NCI-H82 (cell line): Measurements from ENCODE around the gene TBK1.

ENCODE experiments used
- DNase-seq: peaks from one replicate; lab custom pipeline; 2025; lab: John Stamatoyannopoulos, UW

TBK1 gene

DNA sequence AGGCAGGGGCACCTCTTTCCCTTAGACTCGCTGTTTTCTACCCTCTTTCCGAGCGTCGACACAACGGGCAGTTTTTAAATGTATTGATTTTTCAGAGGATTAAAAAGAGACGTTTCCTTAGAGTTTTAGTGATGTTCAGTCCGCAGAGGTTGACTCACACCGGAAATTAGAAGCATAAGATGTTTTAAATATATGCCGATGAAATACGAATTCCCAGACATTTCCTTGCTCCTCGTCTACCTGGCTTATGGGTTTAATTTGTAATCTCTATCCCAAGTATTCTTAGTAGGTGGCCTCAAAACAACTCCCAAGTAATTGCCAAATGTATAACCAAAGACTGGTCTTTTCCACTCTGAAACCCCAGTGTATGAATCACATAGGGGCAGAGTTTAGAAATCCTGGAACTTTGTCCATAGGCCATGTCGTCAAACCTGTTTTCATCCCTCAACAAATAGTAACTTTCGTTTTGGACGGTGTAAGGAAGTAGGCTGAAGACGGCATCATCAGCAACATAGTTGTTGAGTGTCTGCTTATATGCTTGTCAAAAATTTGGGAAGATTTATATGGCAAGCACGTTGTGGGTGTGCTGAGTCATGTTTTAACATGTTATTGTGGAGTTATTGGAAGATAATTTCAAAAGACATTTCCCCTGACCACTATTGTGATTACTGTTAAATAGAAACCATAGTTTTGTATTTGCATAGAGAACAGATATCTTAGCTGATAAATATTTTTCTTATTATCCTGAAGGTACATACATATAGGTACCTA, 824 bp downstream of the TBK1 start:
- peak; percentile 21 for DNase-seq

DNA sequence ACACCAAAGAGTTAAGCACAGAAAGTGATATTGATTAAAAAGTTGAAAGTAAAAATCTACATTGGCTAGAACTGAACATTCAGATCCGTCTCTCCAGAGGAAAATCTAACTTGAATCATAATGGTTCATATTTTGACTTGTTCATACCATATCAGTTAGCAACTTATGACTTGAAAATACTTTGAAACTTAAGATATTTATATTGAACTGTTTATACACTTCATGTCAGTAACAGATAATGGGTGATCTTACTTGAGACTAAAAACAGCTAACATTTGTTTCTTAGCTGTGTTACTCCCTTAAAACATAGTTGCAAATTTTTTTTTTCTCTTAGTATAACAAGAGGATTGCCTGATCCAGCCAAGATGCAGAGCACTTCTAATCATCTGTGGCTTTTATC, 3.6 kb downstream of the TBK1 start:
- DNase-seq, result no peak

DNA sequence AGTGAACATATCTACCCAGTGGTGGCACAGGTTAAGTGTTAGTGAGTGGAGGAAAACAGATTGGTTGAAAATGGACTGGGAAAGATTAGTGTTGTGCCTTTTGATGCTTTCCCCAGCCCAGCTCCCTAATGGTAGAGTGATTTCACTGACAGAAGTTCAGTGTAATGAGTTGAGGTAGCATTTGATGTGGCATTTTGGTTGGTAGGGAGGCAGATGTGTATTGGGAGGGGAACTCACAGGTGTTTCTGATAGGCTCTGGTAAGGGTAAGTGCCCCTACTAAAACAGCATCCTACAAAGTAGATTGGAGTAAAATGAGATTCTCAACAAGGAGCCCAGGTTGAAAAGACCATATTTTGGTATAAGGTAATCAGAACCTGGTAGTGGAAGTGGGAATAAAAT, 4.2 kb downstream of the TBK1 start:
- no peak for DNase-seq

DNA sequence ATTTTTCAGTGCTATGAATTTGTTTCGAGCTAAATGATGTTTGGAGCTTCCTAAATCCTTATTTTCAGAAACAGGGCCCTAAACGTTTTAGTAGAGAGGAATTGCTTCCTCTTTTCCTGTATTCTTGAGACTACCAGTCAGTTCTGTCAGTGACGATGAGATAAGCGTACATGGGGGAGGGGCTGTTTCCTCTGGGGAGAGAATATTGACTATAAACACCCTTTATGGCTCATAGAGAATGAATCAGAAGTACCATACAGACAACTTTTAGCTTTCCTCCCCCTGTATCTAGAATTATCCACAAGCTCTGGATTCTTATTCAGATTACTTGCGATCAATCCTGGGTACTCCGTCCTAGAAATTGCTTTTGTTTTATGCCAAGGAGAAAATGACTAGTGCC, 5.1 kb downstream of the TBK1 start:
- no peak for DNase-seq

DNA sequence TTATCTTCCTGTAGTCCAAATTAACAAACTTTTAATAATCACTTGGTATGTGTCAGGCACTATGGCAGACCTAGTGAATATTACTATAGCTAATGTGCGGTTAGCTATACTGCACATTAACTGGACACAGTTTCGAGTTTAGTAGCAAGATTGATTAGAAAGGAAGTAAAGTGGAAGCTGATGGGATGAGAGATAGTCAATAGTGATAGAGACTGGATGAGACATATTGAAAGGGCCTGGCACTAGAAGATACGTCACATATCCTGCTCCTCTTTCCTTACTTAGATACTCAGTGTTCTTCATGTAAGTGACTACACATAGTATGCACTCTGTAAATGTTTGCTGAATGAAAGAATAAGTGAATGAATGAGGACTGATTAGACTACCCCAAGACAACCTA, 5.5 kb downstream of the TBK1 start:
- no peak for DNase-seq

DNA sequence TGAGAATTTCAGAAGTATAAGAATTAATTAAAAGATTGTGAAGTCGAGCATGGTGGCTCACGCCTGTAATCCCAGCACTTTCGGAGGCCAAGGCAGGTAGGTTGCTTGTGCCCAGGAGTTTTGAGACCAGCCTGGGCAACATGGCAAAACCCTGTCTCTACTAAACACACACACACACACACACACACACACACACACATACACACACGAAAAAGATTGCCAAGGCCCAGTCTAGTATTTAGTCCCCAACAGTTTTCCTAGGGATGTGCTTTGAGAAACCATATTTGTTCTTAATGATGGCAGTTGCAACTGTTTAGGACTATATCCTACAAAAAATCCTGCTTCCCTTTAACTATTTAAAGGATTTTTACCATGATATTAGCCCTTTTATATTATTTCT, 6.0 kb downstream of the TBK1 start:
- no peak for DNase-seq

DNA sequence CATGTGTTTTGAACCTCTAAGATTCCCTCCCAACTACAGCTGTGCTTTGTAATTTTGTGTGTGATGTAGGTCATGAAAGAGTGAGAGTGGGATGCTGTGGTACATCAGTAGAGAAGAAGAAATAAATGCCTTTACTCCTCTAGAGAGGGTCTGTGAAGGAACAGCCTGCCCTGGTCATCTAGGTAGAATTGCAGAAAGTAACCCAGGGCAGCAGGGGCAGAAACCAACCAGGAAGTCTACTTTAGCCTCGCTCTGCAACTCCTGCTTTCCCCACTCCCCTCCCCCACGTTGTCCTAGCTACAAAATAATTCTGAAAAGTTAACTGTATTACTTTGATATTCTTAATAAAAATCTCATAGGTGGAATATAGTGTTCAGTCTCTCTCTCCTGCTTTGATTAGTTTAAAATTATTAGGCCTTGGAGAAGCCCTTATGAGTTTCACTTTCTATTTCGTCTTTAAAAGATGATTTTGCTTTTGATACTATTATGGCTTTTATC, 7.5 kb downstream of the TBK1 start:
- no peak for DNase-seq

DNA sequence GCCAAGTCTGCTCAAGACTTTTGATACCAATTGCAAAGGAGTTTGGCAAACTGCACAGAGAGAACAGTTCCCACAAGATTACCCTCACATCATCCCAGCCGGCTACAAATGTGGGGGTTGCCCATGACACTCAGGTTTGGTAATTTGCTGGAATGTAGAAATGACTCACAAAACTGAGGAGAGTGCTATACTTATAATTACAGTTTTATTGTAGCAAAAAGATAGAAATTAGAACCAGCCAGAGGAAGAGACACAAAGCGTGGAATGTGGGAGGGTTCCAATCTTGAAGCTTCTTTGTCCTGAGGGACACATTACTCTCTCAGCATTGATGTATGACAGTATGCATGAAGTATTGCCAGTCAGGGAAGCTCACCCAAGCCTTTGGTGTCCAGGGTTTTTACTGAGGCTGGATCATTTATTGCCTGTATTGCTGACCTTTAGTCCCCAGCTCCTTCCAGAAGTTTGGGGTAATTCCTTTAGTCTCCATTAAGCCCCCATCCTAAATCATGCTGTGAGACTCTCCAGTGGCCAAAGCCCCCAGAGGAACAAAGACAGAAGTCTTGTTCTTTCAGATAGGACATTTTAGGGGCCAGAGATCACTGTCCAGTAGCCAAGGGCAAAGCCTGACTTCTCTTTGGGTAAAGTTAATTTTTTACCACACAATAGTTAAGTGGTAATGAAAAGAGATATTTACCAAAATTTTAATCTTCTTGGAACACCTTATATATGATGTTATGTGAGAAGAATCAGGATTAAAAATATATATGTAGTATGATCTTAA, 9.9 kb downstream of the TBK1 start:
- no peak for DNase-seq

DNA sequence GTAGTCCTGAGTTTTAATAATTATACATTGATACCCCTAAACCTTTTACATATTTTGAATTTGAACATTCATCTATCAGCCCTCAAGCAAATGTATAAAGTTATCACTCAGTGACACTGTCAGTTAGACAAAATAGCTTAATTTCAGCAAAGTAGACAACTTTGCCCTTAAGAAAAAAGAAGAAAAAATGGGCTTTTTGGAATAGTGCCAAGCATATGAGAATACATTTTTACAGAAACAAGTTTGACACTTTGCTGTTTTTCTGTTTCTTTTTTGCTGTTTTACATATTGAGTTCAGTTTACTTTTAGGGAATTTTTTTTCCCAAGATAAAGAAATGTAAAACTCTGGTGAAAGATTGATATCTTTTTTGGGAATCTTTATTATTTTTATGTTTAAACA, 14.3 kb downstream of the TBK1 start:
- DNase-seq, result no peak

DNA sequence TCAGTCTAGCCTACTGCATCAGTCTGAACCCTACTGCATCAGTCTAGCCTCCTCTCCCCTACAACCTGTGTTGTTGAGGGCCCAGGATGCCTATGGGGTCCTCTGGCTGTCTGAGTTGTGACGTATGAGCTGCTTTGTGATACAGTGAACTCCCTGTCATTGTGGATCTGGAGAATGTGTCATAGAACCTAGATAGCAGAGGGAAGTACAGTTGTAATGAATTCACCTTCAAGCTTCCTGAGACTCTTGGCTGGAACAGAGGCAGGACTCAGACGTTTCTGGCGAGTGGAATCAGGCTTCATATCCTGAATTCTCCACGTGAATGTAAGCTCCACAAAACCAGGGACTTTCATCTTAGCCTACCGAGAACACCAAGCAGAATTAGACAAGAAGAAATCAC, 17.0 kb downstream of the TBK1 start:
- DNase-seq, result no peak

DNA sequence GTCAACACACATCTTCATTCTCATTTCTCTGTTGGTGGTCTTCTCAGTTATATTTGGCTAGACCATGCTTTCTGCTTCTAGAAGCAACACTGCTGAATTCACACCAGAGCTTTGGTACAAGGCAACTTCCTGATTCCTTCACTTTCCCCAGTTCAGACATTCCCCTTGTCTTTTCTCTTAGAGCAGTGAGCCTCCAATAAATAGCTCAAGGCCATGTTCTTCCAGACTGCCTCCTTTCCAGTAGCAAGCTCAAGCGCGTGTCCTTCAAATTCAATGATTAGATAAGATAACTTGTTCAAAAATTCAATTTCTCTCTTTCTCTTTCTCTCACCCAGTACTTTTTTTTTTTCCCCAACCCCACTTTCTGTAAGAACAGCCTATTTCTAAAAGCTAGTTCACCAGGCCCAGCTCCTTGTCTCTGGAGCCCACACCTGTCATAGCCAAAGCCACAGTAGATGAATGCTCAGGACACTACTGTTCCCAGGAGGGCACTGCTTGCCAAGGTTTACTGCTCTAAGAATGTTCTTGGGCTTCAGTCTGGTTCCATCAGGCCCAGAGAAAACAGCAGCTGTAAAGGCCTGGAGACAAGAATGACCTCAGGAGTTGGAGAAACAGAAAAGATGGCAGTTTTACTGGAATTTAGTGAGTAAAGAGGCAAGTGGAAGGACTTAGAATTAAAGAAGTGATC, 17.7 kb downstream of the TBK1 start:
- DNase-seq, result no peak

DNA sequence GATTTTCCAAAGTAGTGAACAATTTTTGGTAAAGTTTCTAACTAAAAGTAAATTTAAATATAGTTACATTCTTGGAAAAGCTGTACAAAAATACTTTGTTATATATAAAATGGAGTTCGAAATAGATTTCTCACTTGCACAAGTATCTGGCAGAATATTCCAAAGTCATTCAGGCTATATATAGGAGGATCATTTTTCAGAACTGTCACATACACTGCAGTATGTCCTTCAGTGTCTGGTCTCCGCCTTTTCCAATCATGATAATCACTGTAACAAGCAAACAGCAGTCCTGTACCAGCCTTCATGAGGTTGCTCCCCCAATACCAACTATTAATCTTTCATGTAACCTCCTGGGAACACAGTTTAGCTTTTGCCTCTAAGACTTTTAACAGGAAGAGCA, 18.6 kb downstream of the TBK1 start:
- DNase-seq, result no peak

DNA sequence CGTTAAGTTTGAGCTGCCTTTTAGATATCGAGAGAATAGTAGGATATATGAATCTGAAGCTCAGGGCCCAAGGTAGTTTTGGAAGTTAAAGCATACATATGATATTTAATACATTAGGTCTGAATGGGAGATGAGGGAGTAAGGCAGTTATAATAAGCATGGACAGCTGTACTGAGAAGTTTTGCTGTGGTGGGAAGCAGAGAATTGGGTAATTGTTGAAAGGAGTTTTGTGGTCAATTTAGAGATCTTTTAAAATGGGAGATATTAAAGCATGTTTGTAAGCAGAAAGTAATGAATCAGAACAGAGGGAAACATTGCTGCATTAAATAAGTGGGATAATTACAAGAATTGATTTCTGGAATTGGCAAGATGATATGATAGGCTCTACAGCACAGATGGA, 21.3 kb downstream of the TBK1 start:
- DNase-seq, result no peak

DNA sequence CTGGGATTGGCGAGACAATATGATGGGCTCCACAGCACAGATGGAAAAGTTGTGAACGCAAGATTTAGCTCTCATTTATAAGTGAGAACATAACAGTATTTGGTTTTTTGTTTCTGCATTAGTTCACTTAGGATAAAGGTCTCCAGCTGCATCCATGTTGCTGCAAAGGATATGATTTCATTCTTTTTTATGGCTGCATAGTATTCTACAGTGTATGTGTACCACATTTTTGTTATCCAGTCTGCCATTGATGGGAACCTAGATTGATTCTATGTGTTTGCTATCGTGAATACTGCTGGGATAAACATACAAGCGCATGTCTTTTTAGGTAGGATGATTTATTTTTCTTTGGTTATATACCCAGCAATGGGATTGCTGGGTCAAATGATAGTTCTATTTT, 23.6 kb downstream of the TBK1 start:
- DNase-seq, result no peak

DNA sequence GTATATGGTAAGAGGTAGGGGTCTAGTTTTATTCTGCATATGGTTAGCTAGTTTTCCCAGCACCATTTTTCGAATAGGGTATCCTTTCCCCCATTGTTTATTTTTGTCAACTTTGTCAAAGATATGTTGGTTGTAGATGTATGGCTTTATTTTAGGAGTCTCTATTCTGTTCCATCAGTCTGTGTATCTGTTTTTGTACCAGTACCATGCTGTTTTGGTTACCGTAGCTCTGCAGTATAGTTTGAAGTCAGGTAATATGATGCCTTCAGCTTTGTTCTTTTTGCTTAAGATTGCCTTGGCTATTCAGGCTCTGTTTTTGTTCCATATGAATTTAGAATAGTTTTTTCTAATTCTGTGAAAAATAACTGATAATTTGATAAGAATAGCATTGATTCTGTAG, 24.9 kb downstream of the TBK1 start:
- DNase-seq, result no peak

DNA sequence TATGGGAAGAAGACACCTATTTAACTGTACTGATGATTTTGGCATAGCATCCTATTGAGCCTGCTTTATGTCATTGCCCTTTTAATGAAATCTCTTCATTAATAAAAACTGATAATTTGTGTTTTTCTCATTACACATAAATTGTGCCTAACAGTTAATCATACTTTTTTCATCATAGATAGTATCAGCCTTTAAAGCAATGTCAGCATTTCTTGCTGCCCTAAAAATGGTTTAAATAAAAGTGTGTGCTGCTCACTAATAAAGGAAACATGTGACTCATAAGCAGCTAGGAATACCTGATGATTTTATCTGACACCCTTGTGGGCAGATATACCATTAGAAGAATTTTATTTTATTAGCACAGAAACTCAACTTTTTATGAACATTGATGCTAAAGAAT, 26.7 kb downstream of the TBK1 start:
- DNase-seq, result no peak

DNA sequence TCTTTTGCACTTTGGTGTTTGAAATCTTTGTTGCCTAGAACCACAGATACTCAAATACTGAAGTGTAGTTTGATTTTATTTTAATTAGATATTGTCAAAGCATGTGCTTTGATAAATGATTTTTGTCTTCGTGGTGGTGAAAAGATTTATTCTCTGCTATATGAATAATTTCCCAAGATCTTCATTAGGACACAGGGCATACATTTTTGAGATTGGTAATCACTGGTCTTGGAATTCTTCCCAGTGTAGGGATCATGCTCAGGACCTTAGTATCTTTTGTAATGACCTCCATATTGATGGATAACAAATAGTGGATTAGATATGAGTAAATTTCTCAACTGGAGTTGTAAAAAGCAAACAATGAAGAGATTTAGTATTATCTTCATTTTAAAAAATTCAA, 28.2 kb downstream of the TBK1 start:
- no peak for DNase-seq

DNA sequence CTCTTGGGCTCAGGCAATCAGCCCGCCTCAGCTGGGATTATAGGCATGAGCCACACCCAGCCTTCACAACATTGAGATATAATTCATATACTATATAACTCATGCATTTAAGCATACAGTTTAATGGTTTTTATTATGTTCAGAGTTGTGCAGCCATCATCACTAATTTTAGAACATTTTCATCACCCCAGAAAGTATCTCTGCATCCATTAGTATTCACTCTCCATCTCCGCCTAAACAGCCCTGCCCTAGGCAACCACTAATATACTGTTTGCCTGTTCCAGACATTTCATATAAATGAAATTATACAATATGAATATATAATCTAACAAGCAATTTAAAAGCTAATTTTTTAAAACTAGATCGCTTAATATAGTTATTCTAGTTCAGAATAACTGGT, 34.7 kb downstream of the TBK1 start:
- DNase-seq, result no peak

DNA sequence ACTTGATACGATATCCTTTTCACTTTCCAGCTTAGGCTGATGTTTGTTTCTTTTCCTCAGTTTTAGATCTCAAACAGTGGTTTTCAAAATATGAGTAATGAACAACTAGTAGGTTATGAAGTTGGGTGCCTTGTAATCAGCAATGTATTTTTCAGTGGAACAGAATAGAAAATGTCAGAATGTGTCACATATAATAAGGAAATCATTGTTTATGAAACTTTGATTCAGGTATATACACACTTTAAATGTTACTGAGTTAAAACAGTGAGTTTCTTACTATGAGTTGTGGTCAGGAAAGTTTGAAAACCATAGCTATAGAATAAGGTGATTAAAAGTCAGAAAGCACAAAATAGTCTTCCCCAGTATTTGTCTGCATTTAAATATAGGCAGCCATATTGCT, 39.8 kb downstream of the TBK1 start:
- DNase-seq, result no peak

DNA sequence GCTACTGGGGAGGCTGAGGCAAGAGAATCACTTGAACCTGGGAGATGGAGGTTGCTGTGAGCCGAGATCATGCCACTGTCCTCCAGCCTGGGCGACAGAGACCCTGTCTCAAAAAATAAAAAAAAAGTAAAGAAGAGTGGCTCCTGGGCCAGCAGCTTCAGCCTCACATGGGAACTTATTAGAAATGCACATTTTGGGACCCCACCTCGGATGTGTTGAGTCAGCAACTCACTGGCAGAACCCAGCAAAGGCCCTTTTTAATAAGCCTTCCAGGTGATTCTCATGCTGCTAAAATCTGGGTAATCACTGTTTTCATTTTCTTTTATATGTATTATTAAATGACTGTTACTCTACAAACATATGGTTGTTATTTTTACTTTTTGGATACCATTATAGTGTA, 41.6 kb downstream of the TBK1 start:
- DNase-seq, result no peak

DNA sequence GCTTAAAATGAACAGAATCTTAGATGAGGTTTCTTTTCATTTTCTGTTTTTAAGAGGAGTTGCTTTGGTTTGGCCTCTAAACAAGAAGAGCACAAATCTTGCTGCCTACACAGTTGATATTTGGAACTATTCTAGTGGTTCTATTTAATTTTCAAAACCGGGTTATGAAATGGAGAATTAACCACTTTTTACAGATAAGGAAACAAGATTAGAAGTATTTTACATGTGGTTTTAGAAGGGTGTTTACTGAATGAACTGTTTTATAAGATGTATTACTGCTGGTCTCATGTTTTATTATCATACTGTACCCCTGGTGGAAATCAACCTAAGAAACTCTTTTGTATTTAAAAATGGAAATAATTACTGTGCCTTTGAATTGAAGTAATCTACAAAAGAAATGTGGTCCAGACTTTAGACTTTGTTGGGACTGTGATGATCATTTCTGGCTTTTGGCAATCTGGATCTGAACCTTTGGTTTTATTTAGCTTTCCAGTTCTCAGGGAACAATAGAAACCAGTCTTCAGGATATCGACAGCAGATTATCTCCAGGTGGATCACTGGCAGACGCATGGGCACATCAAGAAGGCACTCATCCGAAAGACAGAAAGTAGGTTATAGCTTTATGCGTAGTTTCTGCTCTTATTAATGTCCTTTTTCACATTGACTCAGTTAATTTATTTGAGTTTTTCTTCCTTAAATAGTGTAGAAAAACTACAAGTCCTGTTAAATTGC, 43.2 kb downstream of the TBK1 start:
- DNase-seq, result no peak

DNA sequence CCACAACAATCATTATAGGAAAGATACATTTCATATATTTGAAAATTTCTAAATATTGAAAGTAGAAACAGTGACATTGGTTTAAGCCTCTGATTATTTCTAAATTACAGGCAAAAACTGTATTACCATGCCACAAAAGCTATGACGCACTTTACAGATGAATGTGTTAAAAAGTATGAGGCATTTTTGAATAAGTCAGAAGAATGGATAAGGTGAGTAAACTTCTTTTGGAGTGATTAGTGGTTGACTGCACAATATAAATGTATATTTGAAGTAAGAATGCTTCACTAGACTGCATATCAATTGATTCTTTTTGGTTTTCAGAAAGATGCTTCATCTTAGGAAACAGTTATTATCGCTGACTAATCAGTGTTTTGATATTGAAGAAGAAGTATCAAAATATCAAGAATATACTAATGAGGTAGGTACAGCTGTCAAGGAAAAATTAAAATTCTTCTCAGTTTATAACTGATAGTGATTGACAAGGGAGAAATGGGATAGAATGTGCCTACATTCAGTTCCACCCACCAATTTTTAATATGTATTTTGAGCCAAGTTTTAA, 45.0 kb downstream of the TBK1 start:
- DNase-seq, result no peak
